GM12801 (cell line): ENCODE data around the gene DUSP18.

Experiments used
- CTCF ChIP-seq: IDR thresholded peaks from one replicate; pipeline ENCODE4 v1.5.1; 2011; ENCODE audit warnings: control low read depth; ENCODE audit not compliant: insufficient read length; ENCODE audit errors: extremely low read depth

The DUSP18 gene

DNA sequence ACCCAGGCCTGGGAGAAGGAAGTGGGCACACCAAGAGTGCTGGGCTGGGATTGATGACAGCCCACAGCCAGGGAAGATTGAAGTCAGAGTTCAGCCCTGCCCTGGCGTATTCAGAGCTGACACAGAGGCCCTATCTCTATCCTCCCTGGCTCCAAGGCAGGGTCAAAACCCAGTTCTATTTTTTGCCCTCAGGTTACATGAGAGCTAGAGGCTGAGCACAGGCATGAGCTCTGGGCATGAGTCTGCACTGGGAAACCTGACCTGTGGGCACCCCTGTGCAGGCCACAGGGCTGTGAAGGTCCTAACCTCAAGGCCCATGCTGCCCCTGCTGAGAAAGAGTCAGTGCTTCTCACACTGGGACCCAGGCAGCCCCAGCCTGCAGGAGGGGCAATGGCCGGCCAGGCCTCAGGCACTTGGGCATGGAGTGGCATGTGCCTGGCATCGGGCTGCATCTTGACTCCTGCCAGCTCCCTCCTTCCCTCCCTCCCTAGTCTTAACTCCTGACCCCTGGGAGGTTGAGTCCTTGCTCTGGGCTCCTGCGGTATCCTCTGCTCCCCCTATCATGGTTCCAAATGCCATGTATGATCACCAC lies 26.7 kb downstream of the DUSP18 start:
- no peak for TF ChIP-seq CTCF

DNA sequence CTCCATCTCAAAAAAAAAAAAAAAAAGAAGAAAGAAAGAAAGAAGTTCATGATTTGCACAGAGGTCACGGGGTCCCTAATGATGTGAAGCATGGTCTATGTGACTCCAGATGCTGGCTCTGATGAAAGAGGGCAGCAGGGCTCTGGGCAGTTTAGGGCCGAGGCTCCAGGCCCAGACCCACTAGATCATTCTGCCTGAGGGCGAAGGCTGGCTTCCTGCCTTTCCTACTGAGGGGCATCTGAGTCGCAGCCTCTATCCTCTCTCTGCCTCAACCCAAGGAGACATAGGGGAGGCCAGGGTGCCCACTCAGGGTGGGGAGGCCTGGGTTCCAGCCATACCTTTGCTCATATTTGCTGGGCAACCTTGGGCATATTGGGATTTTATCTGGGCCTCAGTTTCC lies 27.3 kb downstream of the DUSP18 start:
- no peak for TF ChIP-seq CTCF

DNA sequence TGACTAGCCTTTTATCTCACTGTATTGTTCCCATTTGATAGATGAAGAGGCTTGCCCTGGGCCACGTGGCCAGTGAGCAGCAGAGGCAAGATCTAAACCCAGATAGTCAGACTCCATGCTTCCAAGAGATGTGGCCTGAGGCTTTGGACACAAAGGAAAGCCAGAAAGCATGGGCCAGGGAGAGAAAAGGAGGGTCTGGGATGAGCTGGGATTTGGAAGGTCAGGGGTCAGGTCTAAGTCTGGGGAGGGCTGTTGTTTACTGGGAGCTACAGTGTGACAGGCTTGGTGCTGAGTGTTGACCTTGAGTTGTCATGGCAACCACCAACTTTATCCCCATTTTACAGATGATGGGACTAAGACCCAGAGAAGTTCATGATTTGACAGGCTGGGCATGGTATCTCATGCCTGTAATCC lies 30.0 kb downstream of the DUSP18 start:
- TF ChIP-seq CTCF: no peak

- TF ChIP-seq CTCF: no peak
Observed at GRCh38 chr22:30636226-30637077, 31.2 kb downstream of the DUSP18 start.

GRCh38 chr22:30635273-30636225 lies 32.1 kb downstream of the DUSP18 start, which contains the start of gene SLC35E4:
SLC35E4 (plus strand) TSS chr22:30635781; CDS start chr22:30636451, 670 bp downstream.
- TF ChIP-seq CTCF: no peak

DNA sequence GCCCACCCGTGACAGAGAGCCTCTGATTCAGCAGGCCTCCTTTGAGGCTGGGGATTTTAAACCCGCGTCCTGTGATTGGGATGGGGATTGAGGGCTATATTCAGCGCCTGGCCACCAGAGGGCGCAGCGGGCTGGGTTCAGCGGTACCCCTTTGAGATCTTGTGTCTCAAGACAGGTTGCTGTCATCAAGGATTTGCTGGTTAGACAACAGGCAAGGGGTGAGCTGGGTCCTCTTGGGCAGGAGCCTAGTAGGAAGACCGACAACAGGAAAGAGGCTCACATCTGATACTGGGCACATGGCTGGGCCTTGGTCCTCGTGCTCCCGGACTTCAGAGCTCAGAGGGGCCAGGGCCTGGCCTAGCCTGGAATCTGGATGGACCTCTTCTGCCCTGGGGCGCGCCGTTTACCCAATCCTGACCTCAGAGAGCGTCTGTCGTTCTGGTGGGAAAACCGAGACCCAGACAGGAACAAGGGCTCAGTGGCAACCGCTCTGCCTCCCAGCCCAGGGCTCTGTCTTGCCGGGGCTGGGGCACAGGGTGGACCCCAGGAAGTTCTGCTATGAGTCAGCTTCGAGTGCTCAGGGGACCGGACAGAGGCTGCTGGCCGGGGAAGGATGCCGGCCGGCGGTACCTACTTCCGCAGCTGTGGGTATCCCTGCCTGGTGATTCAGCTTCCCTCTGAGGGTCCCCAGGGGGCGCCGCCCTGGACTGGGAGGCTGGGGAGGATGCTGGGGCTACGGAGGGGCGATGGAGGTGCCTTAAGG lies 33.0 kb downstream of the DUSP18 start:
- TF ChIP-seq CTCF: peak; percentile 43
